ENCODE measurements around the gene HLA-F. TPM values are rescaled to one million over a fixed set of nuclear protein-coding genes. Genes with fewer than 3 reads are reported as not detected.
A peak's percentile ranks its signal among the peaks of the same experiment; 100 is the strongest.

The HLA-F gene
- total RNA-seq, 2 experiments from 2014 or later = 216 to 229 TPM

GRCh38 chr6:29724937-29725869 is 2.0 kb downstream of the HLA-F start:
- peaks cover 55% of the 10 kb centered on the region for H3K4me1 Mint-ChIP-seq
- peak overlapping the region; percentile 88 for H3K27ac Mint-ChIP-seq
- H3K4me3 Mint-ChIP-seq = peak overlapping the region; percentile 92
- CTCF ChIA-PET = interaction anchor here (1.1 to 2.7 kb wide), 5 partner anchors 9 to 75 kb away, joined by 3 to 32 read pairs (median 4); no protein-coding TSS in a partner anchor
- H3K27me3 Mint-ChIP-seq = no peaks in the 10 kb centered on the region
- ATAC-seq = no peak
- POLR2A ChIA-PET = interaction anchor here (0.8 kb wide), 1 partner anchor 16 kb away, joined by 3 read pairs; no protein-coding TSS in a partner anchor
- no peak for DNase-seq
- peaks cover 49% of the 10 kb centered on the region for H3K36me3 Mint-ChIP-seq (ENCODE audit: low read depth)
- no peaks in the 10 kb centered on the region for H3K9me3 Mint-ChIP-seq (ENCODE audit: low read depth)
- intact Hi-C loops (cut with DNase I, micrococcal nuclease) = loop anchor here (5.0 kb wide), 6 partner anchors 73 to 602 kb away; partner anchors contain the start of genes GABBR1 (in 1 of the 2), HLA-A (in 1 of the 2), POLR1H (in 1 of the 2) and TRIM39 (in 1 of the 2)

- ChIA-PET CTCF (interaction anchor here (0.9 to 2.7 kb wide), 6 partner anchors 10 to 76 kb away, joined by 3 to 32 read pairs (median 4); no protein-coding TSS in a partner anchor), POLR2A (interaction anchor here (0.8 kb wide), 1 partner anchor 17 kb away, joined by 3 read pairs; no protein-coding TSS in a partner anchor)
- Mint-ChIP-seq H3K27ac (peak overlapping the region; percentile 76), H3K4me3 (peak overlapping the region; percentile 92), H3K27me3 (no peaks in the 10 kb centered on the region), H3K9me3 (ENCODE audit: low read depth) (no peaks in the 10 kb centered on the region), H3K4me1 (peaks cover 60% of the 10 kb centered on the region), H3K36me3 (ENCODE audit: low read depth) (peaks cover 49% of the 10 kb centered on the region)
- DNase-seq = no peak
- no peak for ATAC-seq
- intact Hi-C loops (cut with DNase I, micrococcal nuclease) = no loop called here
These were observed 2.8 kb downstream of the HLA-F start for GRCh38 chr6:29726001-29726400.

- intact Hi-C loops (cut with DNase I, micrococcal nuclease) = no loop called here
- H3K27me3 Mint-ChIP-seq = no peaks in the 10 kb centered on the region
- ATAC-seq (no peak), DNase-seq (no peak)
- H3K36me3 Mint-ChIP-seq (ENCODE audit: low read depth) = peaks cover 49% of the 10 kb centered on the region
- H3K4me1 Mint-ChIP-seq = peaks cover 63% of the 10 kb centered on the region
- peak overlapping the region; percentile 76 for H3K27ac Mint-ChIP-seq
- no peaks in the 10 kb centered on the region for H3K9me3 Mint-ChIP-seq (ENCODE audit: low read depth)
- ChIA-PET POLR2A (no interaction called here), CTCF (interaction anchor here (0.7 to 2.7 kb wide), 10 partner anchors 10 to 108 kb away, joined by 3 to 32 read pairs (median 4); no protein-coding TSS in a partner anchor)
- H3K4me3 Mint-ChIP-seq = peak overlapping the region; percentile 41
These were observed 3.4 kb downstream of the HLA-F start for GRCh38 chr6:29726571-29727194.

GRCh38 chr6:29727637-29728036 is 4.4 kb downstream of the HLA-F start:
- no peak for ATAC-seq
- Mint-ChIP-seq H3K4me1 (peaks cover 58% of the 10 kb centered on the region), H3K27ac (peak overlapping the region; percentile 11), H3K9me3 (ENCODE audit: low read depth) (no peaks in the 10 kb centered on the region), H3K4me3 (no peak overlapping the region), H3K36me3 (ENCODE audit: low read depth) (peaks cover 49% of the 10 kb centered on the region), H3K27me3 (no peaks in the 10 kb centered on the region)
- intact Hi-C loops (cut with DNase I, micrococcal nuclease) = no loop called here
- ChIA-PET CTCF (interaction anchor here (0.7 to 2.7 kb wide), 9 partner anchors 9 to 107 kb away, joined by 3 to 32 read pairs (median 3); no protein-coding TSS in a partner anchor), POLR2A (no interaction called here)
- DNase-seq = no peak

GRCh38 chr6:29728173-29728874 is 5.1 kb downstream of the HLA-F start:
- intact Hi-C loops (cut with DNase I, micrococcal nuclease) = no loop called here
- Mint-ChIP-seq H3K36me3 (ENCODE audit: low read depth) (peaks cover 49% of the 10 kb centered on the region), H3K27ac (peak overlapping the region; percentile 13), H3K9me3 (ENCODE audit: low read depth) (no peaks in the 10 kb centered on the region), H3K27me3 (no peaks in the 10 kb centered on the region), H3K4me1 (peaks cover 58% of the 10 kb centered on the region), H3K4me3 (no peak overlapping the region)
- DNase-seq = no peak
- ChIA-PET POLR2A (no interaction called here), CTCF (interaction anchor here (0.7 to 2.7 kb wide), 3 partner anchors 9 to 81 kb away, joined by 3 to 32 read pairs (median 4); no protein-coding TSS in a partner anchor)
- ATAC-seq = no peak

GRCh38 chr6:29728875-29729270 is 5.6 kb downstream of the HLA-F start:
- Mint-ChIP-seq H3K4me1 (peaks cover 59% of the 10 kb centered on the region), H3K4me3 (no peak overlapping the region)
- intact Hi-C loops (cut with DNase I, micrococcal nuclease) = no loop called here

GRCh38 chr6:29729774-29730328 is 6.6 kb downstream of the HLA-F start:
- ChIA-PET POLR2A (interaction anchor here (0.6 kb wide), 1 partner anchor 1264 kb away, joined by 3 read pairs; no protein-coding TSS in a partner anchor), CTCF (no interaction called here)
- H3K36me3 Mint-ChIP-seq (ENCODE audit: low read depth) = peaks cover 39% of the 10 kb centered on the region
- ATAC-seq (no peak), DNase-seq (no peak)
- no peak overlapping the region for H3K4me3 Mint-ChIP-seq
- H3K9me3 Mint-ChIP-seq (ENCODE audit: low read depth) = no peaks in the 10 kb centered on the region
- no peak overlapping the region for H3K27ac Mint-ChIP-seq
- no peaks in the 10 kb centered on the region for H3K27me3 Mint-ChIP-seq
- peaks cover 60% of the 10 kb centered on the region for H3K4me1 Mint-ChIP-seq
- intact Hi-C loops (cut with DNase I, micrococcal nuclease) = no loop called here

More at GRCh38 chr6:29728875-29729270, 5.6 kb downstream of the HLA-F start:
- DNase-seq (no peak), ATAC-seq (no peak)
- no peak overlapping the region for H3K27ac Mint-ChIP-seq
- CTCF ChIA-PET = interaction anchor here (0.7 kb wide), 1 partner anchor 80 kb away, joined by 3 read pairs; no protein-coding TSS in a partner anchor
- no peaks in the 10 kb centered on the region for H3K27me3 Mint-ChIP-seq
- H3K9me3 Mint-ChIP-seq (ENCODE audit: low read depth) = no peaks in the 10 kb centered on the region
- peaks cover 49% of the 10 kb centered on the region for H3K36me3 Mint-ChIP-seq (ENCODE audit: low read depth)
- POLR2A ChIA-PET = no interaction called here

- ATAC-seq = no peak
- H3K27ac Mint-ChIP-seq = no peak overlapping the region
- intact Hi-C loops (cut with DNase I, micrococcal nuclease) = no loop called here
- no peaks in the 10 kb centered on the region for H3K9me3 Mint-ChIP-seq (ENCODE audit: low read depth)
- DNase-seq = no peak
- CTCF ChIA-PET = interaction anchor here (0.6 kb wide), 1 partner anchor 31 kb away, joined by 5 read pairs; no protein-coding TSS in a partner anchor
- no peaks in the 10 kb centered on the region for H3K27me3 Mint-ChIP-seq
- H3K4me1 Mint-ChIP-seq = peaks cover 53% of the 10 kb centered on the region
- H3K36me3 Mint-ChIP-seq (ENCODE audit: low read depth) = peaks cover 31% of the 10 kb centered on the region
- H3K4me3 Mint-ChIP-seq = no peak overlapping the region
- POLR2A ChIA-PET = interaction anchor here (0.6 kb wide), 1 partner anchor 1265 kb away, joined by 3 read pairs; no protein-coding TSS in a partner anchor
These were observed 7.4 kb downstream of the HLA-F start for GRCh38 chr6:29730575-29731126.

- intact Hi-C loops (cut with DNase I, micrococcal nuclease) = no loop called here
- ChIA-PET POLR2A (interaction anchor here (0.6 to 0.7 kb wide), 2 partner anchors 18 to 111 kb away, joined by 3 to 6 read pairs; no protein-coding TSS in a partner anchor), CTCF (interaction anchor here (0.6 to 1.1 kb wide), 2 partner anchors 31 to 77 kb away, joined by 3 read pairs; no protein-coding TSS in a partner anchor)
- H3K4me3 Mint-ChIP-seq = no peak overlapping the region
- no peaks in the 10 kb centered on the region for H3K27me3 Mint-ChIP-seq
- H3K27ac Mint-ChIP-seq = no peak overlapping the region
- H3K4me1 Mint-ChIP-seq = peaks cover 47% of the 10 kb centered on the region
- ATAC-seq = no peak
- H3K36me3 Mint-ChIP-seq (ENCODE audit: low read depth) = peaks cover 25% of the 10 kb centered on the region
- DNase-seq = no peak
- H3K9me3 Mint-ChIP-seq (ENCODE audit: low read depth) = no peaks in the 10 kb centered on the region
These were observed 8.0 kb downstream of the HLA-F start for GRCh38 chr6:29731281-29731680.

GRCh38 chr6:29733057-29733456 is 9.8 kb downstream of the HLA-F start:
- DNase-seq (no peak), ATAC-seq (no peak)
- peaks cover 29% of the 10 kb centered on the region for H3K4me1 Mint-ChIP-seq
- CTCF ChIA-PET = interaction anchor here (1.1 to 10.2 kb wide), 4 partner anchors 8 to 25 kb away, joined by 3 to 94 read pairs (median 4); no protein-coding TSS in a partner anchor
- H3K27ac Mint-ChIP-seq = no peak overlapping the region
- no peaks in the 10 kb centered on the region for H3K27me3 Mint-ChIP-seq
- peaks cover 7% of the 10 kb centered on the region for H3K36me3 Mint-ChIP-seq (ENCODE audit: low read depth)
- POLR2A ChIA-PET = no interaction called here
- H3K4me3 Mint-ChIP-seq = no peak overlapping the region
- no peaks in the 10 kb centered on the region for H3K9me3 Mint-ChIP-seq (ENCODE audit: low read depth)
- intact Hi-C loops (cut with DNase I, micrococcal nuclease) = no loop called here

Data from activated CD4-positive, alpha-beta T cell treated with anti-CD3 and anti-CD28 coated beads for 36 hours (primary cell).